ENCODE data around the gene CCL24.

CCL24 gene

DNA sequence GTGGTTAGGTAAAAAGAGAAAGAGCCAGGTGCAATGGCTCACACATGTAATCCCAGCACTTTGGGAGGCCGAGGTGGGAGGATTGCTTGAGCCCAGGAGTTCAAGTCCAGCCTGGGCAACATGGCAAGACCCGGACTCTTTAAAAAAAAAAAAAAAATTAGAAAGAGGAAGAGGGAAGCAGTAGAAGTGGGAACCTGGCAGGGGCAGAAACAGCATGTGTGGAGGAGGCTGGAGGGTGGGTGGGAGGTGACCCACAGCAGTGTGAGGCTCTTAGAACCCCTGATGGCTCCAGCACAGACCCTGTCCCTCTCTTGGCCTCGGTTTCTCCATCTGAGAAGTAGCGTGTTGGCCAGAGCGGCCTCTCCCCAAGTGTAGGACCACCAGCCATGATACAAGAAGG is 4.9 kb upstream of the CCL24 start:
- no peak for TF ChIP-seq FOXM1 (IDR thresholded peaks at IDR 0.05; ENCODE audit: borderline replicate concordance, low read depth)
- no peak for TF ChIP-seq TAF1 (IDR thresholded peaks at IDR 0.05; ENCODE audit: low read depth)
- TF ChIP-seq, protein P1, sequence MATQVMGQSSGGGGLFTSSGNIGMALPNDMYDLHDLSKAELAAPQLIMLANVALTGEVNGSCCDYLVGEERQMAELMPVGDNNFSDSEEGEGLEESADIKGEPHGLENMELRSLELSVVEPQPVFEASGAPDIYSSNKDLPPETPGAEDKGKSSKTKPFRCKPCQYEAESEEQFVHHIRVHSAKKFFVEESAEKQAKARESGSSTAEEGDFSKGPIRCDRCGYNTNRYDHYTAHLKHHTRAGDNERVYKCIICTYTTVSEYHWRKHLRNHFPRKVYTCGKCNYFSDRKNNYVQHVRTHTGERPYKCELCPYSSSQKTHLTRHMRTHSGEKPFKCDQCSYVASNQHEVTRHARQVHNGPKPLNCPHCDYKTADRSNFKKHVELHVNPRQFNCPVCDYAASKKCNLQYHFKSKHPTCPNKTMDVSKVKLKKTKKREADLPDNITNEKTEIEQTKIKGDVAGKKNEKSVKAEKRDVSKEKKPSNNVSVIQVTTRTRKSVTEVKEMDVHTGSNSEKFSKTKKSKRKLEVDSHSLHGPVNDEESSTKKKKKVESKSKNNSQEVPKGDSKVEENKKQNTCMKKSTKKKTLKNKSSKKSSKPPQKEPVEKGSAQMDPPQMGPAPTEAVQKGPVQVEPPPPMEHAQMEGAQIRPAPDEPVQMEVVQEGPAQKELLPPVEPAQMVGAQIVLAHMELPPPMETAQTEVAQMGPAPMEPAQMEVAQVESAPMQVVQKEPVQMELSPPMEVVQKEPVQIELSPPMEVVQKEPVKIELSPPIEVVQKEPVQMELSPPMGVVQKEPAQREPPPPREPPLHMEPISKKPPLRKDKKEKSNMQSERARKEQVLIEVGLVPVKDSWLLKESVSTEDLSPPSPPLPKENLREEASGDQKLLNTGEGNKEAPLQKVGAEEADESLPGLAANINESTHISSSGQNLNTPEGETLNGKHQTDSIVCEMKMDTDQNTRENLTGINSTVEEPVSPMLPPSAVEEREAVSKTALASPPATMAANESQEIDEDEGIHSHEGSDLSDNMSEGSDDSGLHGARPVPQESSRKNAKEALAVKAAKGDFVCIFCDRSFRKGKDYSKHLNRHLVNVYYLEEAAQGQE (IDR thresholded peaks at IDR 0.05; ENCODE audit: low read depth) = no peak
- TF ChIP-seq NFIC (IDR thresholded peaks at IDR 0.05) = no peak
- no peak for TF ChIP-seq EGR1 (IDR thresholded peaks at IDR 0.05)
- TF ChIP-seq TCF12 (IDR thresholded peaks at IDR 0.05; ENCODE audit: low read depth) = no peak
- TF ChIP-seq TEAD4 (IDR thresholded peaks at IDR 0.05) = no peak
- TF ChIP-seq, protein P2, sequence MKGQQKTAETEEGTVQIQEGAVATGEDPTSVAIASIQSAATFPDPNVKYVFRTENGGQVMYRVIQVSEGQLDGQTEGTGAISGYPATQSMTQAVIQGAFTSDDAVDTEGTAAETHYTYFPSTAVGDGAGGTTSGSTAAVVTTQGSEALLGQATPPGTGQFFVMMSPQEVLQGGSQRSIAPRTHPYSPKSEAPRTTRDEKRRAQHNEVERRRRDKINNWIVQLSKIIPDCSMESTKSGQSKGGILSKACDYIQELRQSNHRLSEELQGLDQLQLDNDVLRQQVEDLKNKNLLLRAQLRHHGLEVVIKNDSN (IDR thresholded peaks at IDR 0.05) = no peak
- no peak for TF ChIP-seq EP300 (IDR thresholded peaks at IDR 0.05; ENCODE audit: borderline replicate concordance)
- no peak for TF ChIP-seq YY1 (IDR thresholded peaks at IDR 0.05; ENCODE audit: low read depth)

DNA sequence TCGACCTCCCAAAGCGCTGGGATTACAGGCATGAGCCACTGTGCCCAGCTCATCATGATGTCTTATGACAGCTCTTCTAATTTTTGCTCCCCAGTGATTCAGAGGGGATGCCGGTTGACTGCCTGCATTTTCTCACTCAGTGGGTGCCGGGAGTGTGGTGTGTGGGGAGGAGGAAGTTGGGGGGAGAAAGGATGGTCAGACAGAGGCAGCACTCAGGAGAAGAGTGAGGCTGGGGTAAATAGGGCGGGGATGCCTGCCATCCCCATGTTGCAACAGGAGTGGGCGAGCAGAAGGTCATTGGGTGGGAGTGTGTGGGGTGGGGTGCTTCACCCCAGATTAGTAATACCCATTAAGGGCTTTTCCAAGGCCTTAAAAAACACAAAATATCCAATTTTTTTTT is 3.5 kb upstream of the CCL24 start:
- no peak for TF ChIP-seq TEAD4 (IDR thresholded peaks at IDR 0.05)
- TF ChIP-seq NFIC (IDR thresholded peaks at IDR 0.05) = no peak
- no peak for TF ChIP-seq FOXM1 (IDR thresholded peaks at IDR 0.05; ENCODE audit: borderline replicate concordance, low read depth)
- no peak for TF ChIP-seq CEBPB (IDR thresholded peaks at IDR 0.05)
- no peak for TF ChIP-seq CREB1 (IDR thresholded peaks at IDR 0.05; ENCODE audit: low read depth)
- TF ChIP-seq, protein P1 (IDR thresholded peaks at IDR 0.05; ENCODE audit: low read depth) = no peak
- TF ChIP-seq TAF1 (IDR thresholded peaks at IDR 0.05; ENCODE audit: low read depth) = no peak
- no peak for TF ChIP-seq ZBTB7A (IDR thresholded peaks at IDR 0.05; ENCODE audit: low read depth)
- TF ChIP-seq, protein P2 (IDR thresholded peaks at IDR 0.05) = no peak
- no peak for TF ChIP-seq RAD21 (IDR thresholded peaks at IDR 0.05; ENCODE audit: low read depth)
- TF ChIP-seq, protein P3, sequence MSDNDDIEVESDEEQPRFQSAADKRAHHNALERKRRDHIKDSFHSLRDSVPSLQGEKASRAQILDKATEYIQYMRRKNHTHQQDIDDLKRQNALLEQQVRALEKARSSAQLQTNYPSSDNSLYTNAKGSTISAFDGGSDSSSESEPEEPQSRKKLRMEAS (IDR thresholded peaks at IDR 0.05) = no peak
- TF ChIP-seq TCF12 (IDR thresholded peaks at IDR 0.05; ENCODE audit: low read depth) = no peak
- TF ChIP-seq YY1 (IDR thresholded peaks at IDR 0.05; ENCODE audit: low read depth) = no peak
- no peak for TF ChIP-seq EGR1 (IDR thresholded peaks at IDR 0.05)
- no peak for TF ChIP-seq EP300 (IDR thresholded peaks at IDR 0.05; ENCODE audit: borderline replicate concordance)

DNA sequence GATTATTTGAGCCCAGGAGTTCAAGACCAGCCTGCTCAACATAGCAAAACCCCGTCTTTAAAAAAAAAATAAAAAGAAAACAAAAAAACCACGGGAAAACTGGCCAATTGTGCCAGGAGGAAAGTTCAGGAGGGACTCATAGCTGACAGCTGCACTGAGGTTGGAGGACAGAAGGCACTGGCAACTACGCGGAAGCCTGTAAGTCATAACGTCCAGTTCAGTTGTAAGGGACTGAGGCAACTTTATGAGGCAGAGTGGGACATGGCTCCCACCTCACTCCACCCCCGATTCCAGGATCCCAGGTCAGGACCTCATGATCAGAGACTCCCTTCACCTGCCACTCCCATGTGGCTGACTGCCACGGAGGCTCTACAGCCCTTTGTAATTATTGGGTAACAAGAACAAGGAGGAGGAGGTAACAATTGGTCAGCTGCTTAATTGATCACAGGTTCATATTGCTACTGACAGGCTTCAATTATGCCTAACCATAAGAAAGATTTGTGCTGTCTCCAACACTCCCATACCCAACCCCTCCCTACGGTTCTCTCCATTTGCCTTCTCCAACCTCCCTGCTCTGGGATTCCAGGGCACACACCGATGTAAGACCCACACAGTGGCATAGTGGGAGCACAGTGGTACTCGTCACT is 1.9 kb upstream of the CCL24 start:
- TF ChIP-seq EP300 (IDR thresholded peaks at IDR 0.05; ENCODE audit: borderline replicate concordance) (no peak), RAD21 (IDR thresholded peaks at IDR 0.05; ENCODE audit: low read depth) (no peak), YY1 (IDR thresholded peaks at IDR 0.05; ENCODE audit: low read depth) (no peak), FOXM1 (IDR thresholded peaks at IDR 0.05; ENCODE audit: borderline replicate concordance, low read depth) (no peak), CREB1 (IDR thresholded peaks at IDR 0.05; ENCODE audit: low read depth) (no peak)
- TF ChIP-seq, protein P2 (IDR thresholded peaks at IDR 0.05) = no peak

DNA sequence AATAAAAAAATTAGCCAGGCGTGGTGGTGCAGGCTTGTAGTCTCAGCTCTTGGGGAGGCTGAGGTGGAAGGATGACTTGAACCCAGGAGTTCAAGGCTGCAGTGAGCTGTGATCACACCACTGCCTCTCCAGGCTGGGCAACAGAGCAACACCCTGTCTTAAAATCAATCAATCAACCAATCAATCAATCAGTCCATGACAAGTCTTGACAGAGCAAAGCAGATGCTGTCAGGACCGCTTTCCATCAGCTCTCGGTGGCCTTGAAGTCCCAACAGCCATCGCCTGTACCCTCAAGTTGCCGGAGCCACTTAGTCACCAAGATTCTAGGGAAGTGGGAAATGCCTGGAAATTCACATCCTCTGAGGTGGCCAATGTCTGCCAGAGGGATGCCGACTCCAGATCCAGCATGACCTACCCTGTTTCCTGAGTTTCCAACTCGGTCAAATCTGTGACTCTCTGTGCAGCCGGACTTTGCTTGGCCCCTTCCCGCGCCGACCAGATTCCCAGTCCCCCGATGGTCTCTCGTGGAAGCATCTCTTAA is 871 bp upstream of the CCL24 start:
- TF ChIP-seq EP300 (IDR thresholded peaks at IDR 0.05; ENCODE audit: borderline replicate concordance) (no peak), EGR1 (IDR thresholded peaks at IDR 0.05) (no peak), TAF1 (IDR thresholded peaks at IDR 0.05; ENCODE audit: low read depth) (no peak), CREB1 (IDR thresholded peaks at IDR 0.05; ENCODE audit: low read depth) (no peak), NFIC (IDR thresholded peaks at IDR 0.05) (no peak), TCF12 (IDR thresholded peaks at IDR 0.05; ENCODE audit: low read depth) (no peak), CEBPB (IDR thresholded peaks at IDR 0.05) (no peak), TEAD4 (IDR thresholded peaks at IDR 0.05) (no peak), FOXM1 (IDR thresholded peaks at IDR 0.05; ENCODE audit: borderline replicate concordance, low read depth) (no peak), YY1 (IDR thresholded peaks at IDR 0.05; ENCODE audit: low read depth) (no peak), RAD21 (IDR thresholded peaks at IDR 0.05; ENCODE audit: low read depth) (no peak), ZBTB7A (IDR thresholded peaks at IDR 0.05; ENCODE audit: low read depth) (no peak)
- TF ChIP-seq, protein P3 (IDR thresholded peaks at IDR 0.05) = no peak
- TF ChIP-seq, protein P2 (IDR thresholded peaks at IDR 0.05) = no peak
- TF ChIP-seq, protein P1 (IDR thresholded peaks at IDR 0.05; ENCODE audit: low read depth) = no peak

Data from Ishikawa (cell line).